Activated CD4-positive, alpha-beta memory T cell treated with anti-CD3 and anti-CD28 coated beads, Interleukin-2, amount 10 ng/mL, durations not matched to agents 7 days and 5 days (primary cell): ENCODE data around the gene ADAP1. TPM values are rescaled to one million over a fixed set of nuclear protein-coding genes. Genes with fewer than 3 reads are reported as not detected.

ENCODE experiments used
- CTCF ChIA-PET: fragments of 350-600 bp; sonication (Branson Sonifier 250); formaldehyde crosslinking; loops from one replicate; lab custom pipeline; 2021; ENCODE audit warnings: antibody characterized with exemption, inconsistent platforms; lab: Charles Lee
- POLR2A ChIA-PET: fragments of 350-600 bp; sonication (Branson Sonifier 250); formaldehyde crosslinking; loops from one replicate; lab custom pipeline; 2021; ENCODE audit warnings: antibody characterized with exemption; lab: Charles Lee
- DNase-seq: peaks from one replicate; pipeline ENCODE4 v3.0.0-alpha.2; 2020
- H3K27ac Mint-ChIP-seq: one replicate; pipeline ENCODE4 v1.8.0; 2021; ENCODE audit warnings: mild to moderate bottlenecking, mixed read lengths
- H3K27me3 Mint-ChIP-seq: one replicate; pipeline ENCODE4 v1.8.0; 2021; ENCODE audit warnings: mixed read lengths
- H3K36me3 Mint-ChIP-seq: one replicate; pipeline ENCODE4 v1.8.0; 2021; ENCODE audit warnings: low read depth, mixed read lengths
- H3K4me1 Mint-ChIP-seq: one replicate; pipeline ENCODE4 v1.8.0; 2021; ENCODE audit warnings: mixed read lengths
- H3K4me3 Mint-ChIP-seq: one replicate; pipeline ENCODE4 v1.8.0; 2021; ENCODE audit warnings: mild to moderate bottlenecking, mixed read lengths
- H3K9me3 Mint-ChIP-seq: one replicate; pipeline ENCODE4 v1.8.0; 2021; ENCODE audit warnings: mixed read lengths
- total RNA-seq, 2 experiments: library from RNA; stranded (reverse); gene quantifications; one replicate each; pipeline ENCODE4 v1.2.3, GENCODE V29; 2021

ADAP1 gene
- total RNA-seq, 2 experiments from 2014 or later = 11.1 to 13.0 TPM

- DNase-seq = no peak
- CTCF ChIA-PET = no interaction called here
- Mint-ChIP-seq H3K4me1 (peaks cover 18% of the 10 kb centered on the region), H3K36me3 (peaks cover 17% of the 10 kb centered on the region), H3K27ac (no peak overlapping the region), H3K4me3 (no peak overlapping the region), H3K9me3 (no peaks in the 10 kb centered on the region), H3K27me3 (no peaks in the 10 kb centered on the region)
- POLR2A ChIA-PET = no interaction called here
Observed at GRCh38 chr7:880450-880849, 74.0 kb downstream of the ADAP1 start.

DNA sequence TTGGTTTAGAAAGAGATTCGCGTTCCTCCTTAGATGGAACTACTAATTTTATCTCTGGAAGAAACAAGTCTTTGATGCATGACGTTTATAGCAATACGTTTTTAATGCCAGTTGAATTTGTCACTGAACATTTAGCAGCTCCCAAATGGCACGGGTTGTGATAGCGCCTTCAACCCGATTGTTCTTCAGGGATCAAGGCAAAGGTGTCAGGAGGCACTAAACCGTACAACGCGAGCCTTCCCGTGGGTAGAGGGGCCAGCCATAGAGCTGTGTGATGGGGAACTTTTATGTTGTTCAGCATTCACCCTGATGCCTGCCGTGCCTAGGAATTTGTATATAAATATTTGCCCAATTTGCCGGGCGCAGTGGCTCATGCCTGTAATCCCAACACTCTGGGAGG is 74.8 kb downstream of the ADAP1 start:
- Mint-ChIP-seq H3K27me3 (no peaks in the 10 kb centered on the region), H3K27ac (no peak overlapping the region), H3K9me3 (no peaks in the 10 kb centered on the region), H3K4me3 (no peak overlapping the region), H3K36me3 (peaks cover 17% of the 10 kb centered on the region), H3K4me1 (peaks cover 18% of the 10 kb centered on the region)
- no peak for DNase-seq
- POLR2A ChIA-PET = no interaction called here
- CTCF ChIA-PET = interaction anchor here (0.7 kb wide), 1 partner anchor 91 kb away, joined by 3 read pairs; no protein-coding TSS in a partner anchor

GRCh38 chr7:879093-879492 is 75.4 kb downstream of the ADAP1 start:
- peak overlapping the region; percentile 52 for H3K27ac Mint-ChIP-seq
- DNase-seq = no peak
- ChIA-PET CTCF (no interaction called here), POLR2A (interaction anchor here (0.7 kb wide), 1 partner anchor 17 kb away, joined by 3 read pairs; no protein-coding TSS in a partner anchor)
- peaks cover 17% of the 10 kb centered on the region for H3K36me3 Mint-ChIP-seq
- no peaks in the 10 kb centered on the region for H3K27me3 Mint-ChIP-seq
- H3K4me1 Mint-ChIP-seq = peaks cover 18% of the 10 kb centered on the region
- H3K4me3 Mint-ChIP-seq = peak overlapping the region; percentile 47
- H3K9me3 Mint-ChIP-seq = no peaks in the 10 kb centered on the region

- H3K27ac Mint-ChIP-seq = peak overlapping the region; percentile 87
- POLR2A ChIA-PET = interaction anchor here (0.7 to 2.7 kb wide), 7 partner anchors 22 to 293 kb away, joined by 3 to 11 read pairs (median 3); partner anchors contain the start of gene COX19
- CTCF ChIA-PET = no interaction called here
- DNase-seq = peak; percentile 31
- no peaks in the 10 kb centered on the region for H3K9me3 Mint-ChIP-seq
- no peaks in the 10 kb centered on the region for H3K27me3 Mint-ChIP-seq
- peaks cover 25% of the 10 kb centered on the region for H3K36me3 Mint-ChIP-seq
- H3K4me3 Mint-ChIP-seq = peak overlapping the region; percentile 96
- peaks cover 28% of the 10 kb centered on the region for H3K4me1 Mint-ChIP-seq
Observed at GRCh38 chr7:877312-878232, 76.9 kb downstream of the ADAP1 start.

GRCh38 chr7:876972-877311 is 77.5 kb downstream of the ADAP1 start:
- peak overlapping the region; percentile 87 for H3K27ac Mint-ChIP-seq
- H3K9me3 Mint-ChIP-seq = no peaks in the 10 kb centered on the region
- H3K4me1 Mint-ChIP-seq = peaks cover 26% of the 10 kb centered on the region
- H3K27me3 Mint-ChIP-seq = no peaks in the 10 kb centered on the region
- POLR2A ChIA-PET = interaction anchor here (0.6 to 2.7 kb wide), 9 partner anchors 20 to 292 kb away, joined by 3 to 11 read pairs (median 3); partner anchors contain the start of gene COX19
- CTCF ChIA-PET = no interaction called here
- peaks cover 24% of the 10 kb centered on the region for H3K36me3 Mint-ChIP-seq
- no peak for DNase-seq
- H3K4me3 Mint-ChIP-seq = peak overlapping the region; percentile 96

DNA sequence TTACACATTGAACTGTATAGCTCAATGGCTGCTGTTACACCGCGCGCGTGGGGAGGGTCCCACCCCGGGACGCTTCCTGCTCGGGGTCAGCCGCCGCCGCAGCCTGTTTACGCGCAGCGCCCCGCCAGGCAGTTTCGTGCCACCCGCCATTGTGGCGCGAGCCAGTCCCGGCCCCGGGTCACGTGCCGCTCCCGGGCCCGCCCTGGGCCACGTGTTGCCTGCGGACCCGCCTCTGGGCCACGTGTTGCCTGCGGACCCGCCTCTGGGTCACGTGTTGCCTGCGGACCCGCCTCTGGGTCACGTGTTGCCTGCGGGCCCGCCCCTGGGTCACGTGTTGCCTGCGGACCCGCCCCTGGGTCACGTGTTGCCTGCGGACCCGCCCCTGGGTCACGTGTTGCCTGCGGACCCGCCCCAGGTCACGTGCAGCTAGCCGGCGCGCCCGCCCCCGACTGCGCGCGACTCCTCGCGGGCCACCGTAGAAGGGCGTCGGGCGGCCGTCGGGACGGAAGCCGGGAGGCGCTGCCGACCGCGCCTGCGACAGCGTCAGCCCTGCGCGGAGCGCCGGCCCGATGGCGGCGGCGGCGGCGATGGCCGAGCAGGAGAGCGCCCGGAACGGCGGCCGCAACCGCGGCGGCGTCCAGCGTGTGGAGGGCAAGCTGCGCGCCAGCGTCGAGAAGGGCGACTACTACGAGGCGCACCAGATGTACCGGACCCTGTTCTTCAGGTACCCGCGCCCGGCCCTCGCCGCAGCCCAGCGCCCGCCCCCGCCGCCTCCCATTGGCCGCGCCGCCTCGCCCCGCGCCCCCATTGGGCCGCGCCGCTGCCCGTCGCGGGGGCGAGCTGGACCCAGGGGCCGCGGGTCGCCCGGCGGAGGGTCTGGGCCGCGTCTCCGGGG is 78.2 kb downstream of the ADAP1 start, which contains the start of gene GET4:
TSS of gene GET4 (plus strand) at position 478 of the 895 bp plus-strand sequence. CDS start at position 570, 92 bp downstream.
- CTCF ChIA-PET = interaction anchor here (1.0 to 1.9 kb wide), 5 partner anchors 60 to 93 kb away, joined by 4 to 8 read pairs (median 5); no protein-coding TSS in a partner anchor
- DNase-seq = peak; percentile 97
- Mint-ChIP-seq H3K27me3 (no peaks in the 10 kb centered on the region), H3K36me3 (peaks cover 25% of the 10 kb centered on the region), H3K4me1 (peaks cover 26% of the 10 kb centered on the region), H3K4me3 (peak within 1 kb of the TSS; percentile 96), H3K27ac (peak within 1 kb of the TSS; percentile 87), H3K9me3 (no peaks in the 10 kb centered on the region)
- POLR2A ChIA-PET = interaction anchor here (0.6 to 2.7 kb wide), 13 partner anchors 19 to 291 kb away, joined by 3 to 14 read pairs (median 5); partner anchors contain the start of genes COX19 and SUN1

- peaks cover 29% of the 10 kb centered on the region for H3K36me3 Mint-ChIP-seq
- POLR2A ChIA-PET = interaction anchor here (0.7 to 2.7 kb wide), 8 partner anchors 12 to 263 kb away, joined by 3 to 14 read pairs (median 7); partner anchors contain the start of genes COX19 and SUN1
- DNase-seq = no peak
Observed at GRCh38 chr7:875476-876076, 78.9 kb downstream of the ADAP1 start.

DNA sequence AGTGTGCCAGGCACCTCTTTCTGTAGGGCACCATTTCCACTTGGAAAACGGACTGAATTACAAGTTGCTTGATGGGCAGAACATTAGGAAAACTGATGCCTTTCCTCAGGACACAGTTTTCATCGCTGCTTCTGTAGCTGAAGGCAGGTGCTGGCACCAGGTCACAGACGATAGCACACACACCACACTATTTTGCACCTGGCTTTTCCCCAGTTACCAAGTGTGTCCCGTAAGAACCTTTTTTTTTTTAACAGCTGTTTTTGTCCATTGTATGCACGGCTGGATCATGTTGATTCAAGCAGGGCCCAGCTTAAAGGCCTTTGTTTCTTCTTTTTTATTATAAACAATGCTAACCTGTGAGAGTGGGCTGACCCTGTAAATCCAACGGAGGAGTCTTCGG is 79.4 kb downstream of the ADAP1 start:
- no peak overlapping the region for H3K4me3 Mint-ChIP-seq
- peaks cover 31% of the 10 kb centered on the region for H3K36me3 Mint-ChIP-seq
- DNase-seq = no peak
- peaks cover 24% of the 10 kb centered on the region for H3K4me1 Mint-ChIP-seq
- ChIA-PET POLR2A (interaction anchor here (0.8 to 2.7 kb wide), 5 partner anchors 11 to 86 kb away, joined by 3 to 14 read pairs (median 8); partner anchors contain the start of gene SUN1), CTCF (interaction anchor here (0.9 to 1.9 kb wide), 6 partner anchors 58 to 91 kb away, joined by 4 to 8 read pairs (median 4); no protein-coding TSS in a partner anchor)
- H3K27ac Mint-ChIP-seq = peak overlapping the region; percentile 26
- H3K9me3 Mint-ChIP-seq = no peaks in the 10 kb centered on the region
- no peaks in the 10 kb centered on the region for H3K27me3 Mint-ChIP-seq

More at GRCh38 chr7:875476-876076, 78.9 kb downstream of the ADAP1 start:
- Mint-ChIP-seq H3K4me3 (no peak overlapping the region), H3K27ac (no peak overlapping the region), H3K9me3 (no peaks in the 10 kb centered on the region), H3K4me1 (peaks cover 26% of the 10 kb centered on the region), H3K27me3 (no peaks in the 10 kb centered on the region)
- CTCF ChIA-PET = interaction anchor here (1.0 to 1.9 kb wide), 5 partner anchors 59 to 92 kb away, joined by 4 to 8 read pairs (median 5); no protein-coding TSS in a partner anchor

DNA sequence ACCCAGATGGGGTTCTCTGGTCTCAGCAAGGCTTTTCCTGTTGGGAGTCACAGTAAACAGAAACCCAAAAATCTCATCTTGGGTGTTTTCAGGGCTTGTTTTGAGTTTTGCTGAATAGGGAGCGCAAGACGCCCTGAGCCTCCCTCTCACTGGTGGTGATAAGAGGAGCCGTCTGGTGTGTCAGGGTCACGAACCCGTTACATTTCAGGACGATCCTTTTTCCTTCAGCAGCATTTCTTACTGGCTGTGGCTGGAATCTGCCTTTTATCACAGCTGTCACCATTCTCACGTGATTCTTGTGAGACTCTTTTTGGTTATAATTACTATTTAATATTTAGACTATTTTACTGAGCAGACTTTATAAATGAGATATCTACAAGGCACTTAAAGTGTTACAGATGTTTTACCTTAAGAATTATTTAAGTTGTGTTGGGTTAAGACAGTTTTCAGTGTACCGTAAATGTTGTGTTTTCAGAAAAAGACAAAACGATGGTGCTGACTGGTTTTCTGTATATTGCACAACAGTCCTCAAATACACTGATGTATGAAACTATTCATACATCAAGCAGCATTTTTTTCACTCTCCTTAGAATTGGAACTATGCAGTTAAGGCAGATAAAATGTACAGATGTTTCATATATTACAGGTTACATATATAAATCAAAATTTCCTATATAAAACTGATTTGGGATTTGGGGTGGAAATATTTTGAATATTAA is 80.3 kb downstream of the ADAP1 start:
- DNase-seq = no peak
- Mint-ChIP-seq H3K4me3 (no peak overlapping the region), H3K36me3 (peaks cover 33% of the 10 kb centered on the region), H3K9me3 (no peaks in the 10 kb centered on the region), H3K4me1 (peaks cover 18% of the 10 kb centered on the region), H3K27me3 (no peaks in the 10 kb centered on the region), H3K27ac (no peak overlapping the region)
- CTCF ChIA-PET = interaction anchor here (0.6 to 2.2 kb wide), 18 partner anchors 11 to 552 kb away, joined by 3 to 32 read pairs (median 4); partner anchors contain the start of genes COX19 and SUN1
- POLR2A ChIA-PET = interaction anchor here (1.5 to 2.7 kb wide), 5 partner anchors 42 to 87 kb away, joined by 5 to 14 read pairs (median 9); partner anchors contain the start of gene SUN1

- Mint-ChIP-seq H3K36me3 (peaks cover 32% of the 10 kb centered on the region), H3K9me3 (no peaks in the 10 kb centered on the region), H3K4me1 (peaks cover 14% of the 10 kb centered on the region), H3K27ac (peak overlapping the region; percentile 34), H3K4me3 (no peak overlapping the region), H3K27me3 (no peaks in the 10 kb centered on the region)
- CTCF ChIA-PET = interaction anchor here (0.6 to 2.2 kb wide), 17 partner anchors 10 to 552 kb away, joined by 3 to 32 read pairs (median 3); partner anchors contain the start of genes COX19 and SUN1
- DNase-seq = peak; percentile 75
- POLR2A ChIA-PET = interaction anchor here (0.8 to 2.0 kb wide), 6 partner anchors 42 to 522 kb away, joined by 3 to 9 read pairs (median 4); partner anchors contain the start of gene SUN1
Observed at GRCh38 chr7:873367-874002, 81.0 kb downstream of the ADAP1 start.
